Measurements from ENCODE around the gene RACK1. TPM values are rescaled to one million over a fixed set of nuclear protein-coding genes. Genes with fewer than 3 reads are reported as not detected.

RACK1 gene
- total RNA-seq, 1 donor from 2014 or later: 2,816 TPM

- peak overlapping the region; percentile 67 for H3K4me2 ChIP-seq
- H3K4me1 ChIP-seq: peaks cover 9% of the 10 kb centered on the region
- no peak overlapping the region for H2AFZ ChIP-seq (replicated peaks)
- H4K20me1 ChIP-seq (ENCODE audit: low read depth): peaks cover 23% of the 10 kb centered on the region
- no peak overlapping the region for H3K27ac ChIP-seq
- Mint-ChIP-seq H3K9me3 (peaks cover 17% of the 10 kb centered on the region), H3K27me3 (ENCODE audit: insufficient read depth, low read depth) (peaks cover 55% of the 10 kb centered on the region), H3K27ac (no peak overlapping the region), H3K4me1 (peaks cover 25% of the 10 kb centered on the region), H3K36me3 (peaks cover 11% of the 10 kb centered on the region), H3K4me3 (peak overlapping the region; percentile 97)
- H3K36me3 ChIP-seq: no peaks in the 10 kb centered on the region
- no peak overlapping the region for H3K9ac ChIP-seq
- TF ChIP-seq EZH2phosphoT487 (IDR thresholded peaks at IDR 0.05) (no peak), EZH2 (IDR thresholded peaks at IDR 0.05) (no peak)
- TF ChIP-seq, protein P1, sequence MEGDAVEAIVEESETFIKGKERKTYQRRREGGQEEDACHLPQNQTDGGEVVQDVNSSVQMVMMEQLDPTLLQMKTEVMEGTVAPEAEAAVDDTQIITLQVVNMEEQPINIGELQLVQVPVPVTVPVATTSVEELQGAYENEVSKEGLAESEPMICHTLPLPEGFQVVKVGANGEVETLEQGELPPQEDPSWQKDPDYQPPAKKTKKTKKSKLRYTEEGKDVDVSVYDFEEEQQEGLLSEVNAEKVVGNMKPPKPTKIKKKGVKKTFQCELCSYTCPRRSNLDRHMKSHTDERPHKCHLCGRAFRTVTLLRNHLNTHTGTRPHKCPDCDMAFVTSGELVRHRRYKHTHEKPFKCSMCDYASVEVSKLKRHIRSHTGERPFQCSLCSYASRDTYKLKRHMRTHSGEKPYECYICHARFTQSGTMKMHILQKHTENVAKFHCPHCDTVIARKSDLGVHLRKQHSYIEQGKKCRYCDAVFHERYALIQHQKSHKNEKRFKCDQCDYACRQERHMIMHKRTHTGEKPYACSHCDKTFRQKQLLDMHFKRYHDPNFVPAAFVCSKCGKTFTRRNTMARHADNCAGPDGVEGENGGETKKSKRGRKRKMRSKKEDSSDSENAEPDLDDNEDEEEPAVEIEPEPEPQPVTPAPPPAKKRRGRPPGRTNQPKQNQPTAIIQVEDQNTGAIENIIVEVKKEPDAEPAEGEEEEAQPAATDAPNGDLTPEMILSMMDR (IDR thresholded peaks at IDR 0.05): no peak
- no peaks in the 10 kb centered on the region for H3K9me3 ChIP-seq (ENCODE audit: low read depth)
- no peaks in the 10 kb centered on the region for H3K79me2 ChIP-seq (ENCODE audit: low read depth)
- peak overlapping the region; percentile 83 for H3K4me3 ChIP-seq
- H3K27me3 ChIP-seq: peaks cover 65% of the 10 kb centered on the region
- DNase-seq (ENCODE audit: low spot score): no peak
- H3F3A ChIP-seq (ENCODE audit: low read depth): peaks cover 34% of the 10 kb centered on the region
These were observed 35.8 kb downstream of the RACK1 start for GRCh38 chr5:181207960-181208253.

- DNase-seq (ENCODE audit: low spot score): peak; percentile 73
- peak overlapping the region; percentile 67 for H3K4me2 ChIP-seq
- H3K27me3 Mint-ChIP-seq (ENCODE audit: insufficient read depth, low read depth): peaks cover 57% of the 10 kb centered on the region
These were observed 36.3 kb downstream of the RACK1 start for GRCh38 chr5:181207214-181207959.

GRCh38 chr5:181205761-181206649, 37.7 kb downstream of the RACK1 start:
- H2AFZ ChIP-seq (replicated peaks): peak overlapping the region; percentile 84
- H3K27me3 ChIP-seq: peaks cover 65% of the 10 kb centered on the region
- H3K4me1 ChIP-seq: peaks cover 9% of the 10 kb centered on the region
- Mint-ChIP-seq H3K4me3 (peak overlapping the region; percentile 97), H3K36me3 (peaks cover 11% of the 10 kb centered on the region), H3K27me3 (ENCODE audit: insufficient read depth, low read depth) (peaks cover 60% of the 10 kb centered on the region), H3K27ac (peak overlapping the region; percentile 99), H3K4me1 (peaks cover 25% of the 10 kb centered on the region), H3K9me3 (peaks cover 17% of the 10 kb centered on the region)
- H3K36me3 ChIP-seq: no peaks in the 10 kb centered on the region
- no peak overlapping the region for H3K27ac ChIP-seq
- TF ChIP-seq, protein P1 (IDR thresholded peaks at IDR 0.05): no peak
- TF ChIP-seq EZH2phosphoT487 (IDR thresholded peaks at IDR 0.05) (peak; percentile 66), EZH2 (IDR thresholded peaks at IDR 0.05) (peak; percentile 72)
- DNase-seq (ENCODE audit: low spot score): peak; percentile 66
- no peaks in the 10 kb centered on the region for H3K9me3 ChIP-seq (ENCODE audit: low read depth)
- H3K4me2 ChIP-seq: peak overlapping the region; percentile 91
- H3K9ac ChIP-seq: no peak overlapping the region
- H3K4me3 ChIP-seq: peak overlapping the region; percentile 83
- H4K20me1 ChIP-seq (ENCODE audit: low read depth): peaks cover 23% of the 10 kb centered on the region
- no peaks in the 10 kb centered on the region for H3K79me2 ChIP-seq (ENCODE audit: low read depth)
- H3F3A ChIP-seq (ENCODE audit: low read depth): peaks cover 36% of the 10 kb centered on the region

More at GRCh38 chr5:181207214-181207959, 36.3 kb downstream of the RACK1 start:
- Histone ChIP-seq H3K36me3 (no peaks in the 10 kb centered on the region), H3F3A (ENCODE audit: low read depth) (peaks cover 36% of the 10 kb centered on the region), H3K4me1 (peaks cover 9% of the 10 kb centered on the region), H3K27ac (no peak overlapping the region), H3K27me3 (peaks cover 65% of the 10 kb centered on the region), H3K9ac (no peak overlapping the region), H2AFZ (replicated peaks) (peak overlapping the region; percentile 74), H4K20me1 (ENCODE audit: low read depth) (peaks cover 23% of the 10 kb centered on the region), H3K4me3 (peak overlapping the region; percentile 83), H3K79me2 (ENCODE audit: low read depth) (no peaks in the 10 kb centered on the region), H3K9me3 (ENCODE audit: low read depth) (no peaks in the 10 kb centered on the region)
- peaks cover 17% of the 10 kb centered on the region for H3K9me3 Mint-ChIP-seq
- peaks cover 25% of the 10 kb centered on the region for H3K4me1 Mint-ChIP-seq
- H3K4me3 Mint-ChIP-seq: peak overlapping the region; percentile 97
- TF ChIP-seq, protein P1 (IDR thresholded peaks at IDR 0.05): no peak
- TF ChIP-seq EZH2phosphoT487 (IDR thresholded peaks at IDR 0.05): no peak
- no peak for TF ChIP-seq EZH2 (IDR thresholded peaks at IDR 0.05)
- peak overlapping the region; percentile 99 for H3K27ac Mint-ChIP-seq
- H3K36me3 Mint-ChIP-seq: peaks cover 11% of the 10 kb centered on the region

Data from neural progenitor cell (in vitro differentiated cells).